Central memory CD8-positive, alpha-beta T cell (primary cell): ENCODE results near the gene TULP3.

Experiments
- ATAC-seq: fragments of 150-1000 bp; cut with Tn5 transposase; replicated peaks from 2 replicates; pipeline ENCODE4 v1.10.0; 2022; ENCODE audit warnings: mild to moderate bottlenecking, moderate FRiP score, moderate number of reproducible peaks; ENCODE audit not compliant: poor library complexity, severe bottlenecking; ENCODE audit errors: extremely low read depth
- DNase-seq, 2 donors: peaks; one replicate each; pipeline ENCODE4 v3.0.0; 2021; ENCODE audit warnings: low spot score in 2 of 2
- H3K27ac Mint-ChIP-seq: one replicate; pipeline ENCODE4 v1.8.0; 2022; ENCODE audit warnings: low read depth, mild to moderate bottlenecking, moderate library complexity, mixed read lengths
- H3K27me3 Mint-ChIP-seq: one replicate; pipeline ENCODE4 v1.8.0; 2022; ENCODE audit warnings: mixed read lengths
- H3K36me3 Mint-ChIP-seq: one replicate; pipeline ENCODE4 v1.8.0; 2022; ENCODE audit warnings: mild to moderate bottlenecking, moderate library complexity, mixed read lengths; ENCODE audit not compliant: insufficient read depth
- H3K4me1 Mint-ChIP-seq: one replicate; pipeline ENCODE4 v1.8.0; 2022; ENCODE audit warnings: mixed read lengths
- H3K4me3 Mint-ChIP-seq: one replicate; pipeline ENCODE4 v1.8.0; 2022; ENCODE audit warnings: mild to moderate bottlenecking, moderate library complexity, mixed read lengths
- H3K9me3 Mint-ChIP-seq: one replicate; pipeline ENCODE4 v1.8.0; 2022; ENCODE audit warnings: mixed read lengths

The TULP3 gene

DNA sequence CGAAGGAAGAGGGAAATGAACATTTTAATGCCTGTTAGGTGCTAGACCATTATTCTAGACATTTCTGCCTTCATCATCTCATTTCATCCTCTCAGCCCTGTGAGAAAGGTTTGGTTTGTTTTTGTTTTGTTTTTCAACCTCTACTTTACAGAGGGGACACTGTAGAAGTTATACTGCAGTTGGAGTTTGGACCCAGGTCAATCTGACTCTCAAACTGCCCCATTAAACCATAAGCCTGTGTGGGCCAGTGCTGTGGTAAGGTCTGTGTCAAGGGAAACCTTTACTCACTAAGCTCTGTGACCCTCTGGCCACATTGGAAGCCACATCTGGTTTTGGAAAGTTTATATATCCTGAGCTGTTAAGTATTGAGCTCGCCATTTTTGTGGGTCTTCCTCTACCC is 77.0 kb downstream of the TULP3 start:
- Mint-ChIP-seq H3K4me3 (no peak overlapping the region), H3K36me3 (no peaks in the 10 kb centered on the region), H3K27ac (no peak overlapping the region), H3K9me3 (no peaks in the 10 kb centered on the region), H3K4me1 (no peaks in the 10 kb centered on the region), H3K27me3 (peaks cover 62% of the 10 kb centered on the region)
- DNase-seq (no peak), ATAC-seq (no peak)

DNA sequence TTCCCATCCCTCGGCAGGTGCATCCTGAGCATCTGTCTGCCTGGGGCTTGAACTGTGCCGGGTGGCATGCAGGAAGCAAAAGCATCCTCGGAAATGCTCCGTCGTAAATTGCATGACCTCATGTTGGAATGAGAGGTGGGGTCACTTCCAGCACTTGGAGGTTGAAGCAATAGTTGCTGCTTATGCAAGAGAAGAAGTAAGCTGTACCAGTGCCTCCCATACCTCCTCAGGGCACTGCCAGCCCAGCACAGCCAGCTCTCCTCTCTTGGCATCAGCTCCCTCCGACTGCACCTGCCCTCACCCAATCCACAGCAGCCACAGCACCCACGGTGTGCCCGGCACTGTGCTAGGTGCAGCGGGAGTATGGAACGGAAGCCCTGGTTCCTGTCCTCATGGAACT is 80.1 kb downstream of the TULP3 start:
- DNase-seq (no peak), ATAC-seq (no peak)
- Mint-ChIP-seq H3K4me1 (no peaks in the 10 kb centered on the region), H3K27ac (no peak overlapping the region), H3K36me3 (no peaks in the 10 kb centered on the region), H3K9me3 (no peaks in the 10 kb centered on the region), H3K27me3 (peaks cover 47% of the 10 kb centered on the region), H3K4me3 (no peak overlapping the region)

- Mint-ChIP-seq H3K36me3 (no peaks in the 10 kb centered on the region), H3K27me3 (peaks cover 40% of the 10 kb centered on the region), H3K27ac (no peak overlapping the region), H3K4me3 (no peak overlapping the region), H3K4me1 (no peaks in the 10 kb centered on the region), H3K9me3 (no peaks in the 10 kb centered on the region)
- ATAC-seq: no peak
- DNase-seq: no peak
These were observed 82.9 kb downstream of the TULP3 start for GRCh38 chr12:2973566-2973965.

DNA sequence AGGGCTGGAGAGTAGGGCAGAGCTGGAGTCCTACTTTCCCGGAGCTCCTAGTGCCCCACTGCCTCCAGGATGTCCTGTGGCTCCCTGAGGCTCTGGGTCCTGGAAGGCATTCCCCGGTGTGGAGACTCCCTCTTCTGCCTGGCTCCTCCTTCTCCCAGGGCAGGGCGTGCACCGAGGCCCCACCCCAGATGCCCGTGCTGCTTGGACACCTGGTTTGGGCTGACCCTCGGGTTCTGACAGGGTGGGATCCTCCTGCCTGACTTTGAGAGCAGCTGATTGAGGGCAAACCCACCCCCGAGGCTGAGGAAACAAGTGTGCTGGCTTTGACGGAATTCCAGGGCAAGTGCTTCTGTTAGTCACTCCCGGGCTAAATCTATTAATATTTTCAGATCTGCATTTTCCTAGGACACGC is 83.9 kb downstream of the TULP3 start:
- DNase-seq (no peak), ATAC-seq (no peak)
- Mint-ChIP-seq H3K27ac (no peak overlapping the region), H3K4me3 (no peak overlapping the region), H3K36me3 (no peaks in the 10 kb centered on the region), H3K4me1 (no peaks in the 10 kb centered on the region), H3K9me3 (no peaks in the 10 kb centered on the region), H3K27me3 (peaks cover 37% of the 10 kb centered on the region)

- H3K4me3 Mint-ChIP-seq: no peak overlapping the region
- DNase-seq (no peak), ATAC-seq (no peak)
- H3K36me3 Mint-ChIP-seq: no peaks in the 10 kb centered on the region
- H3K9me3 Mint-ChIP-seq: no peaks in the 10 kb centered on the region
- H3K4me1 Mint-ChIP-seq: no peaks in the 10 kb centered on the region
- no peak overlapping the region for H3K27ac Mint-ChIP-seq
- peaks cover 24% of the 10 kb centered on the region for H3K27me3 Mint-ChIP-seq
These were observed 85.9 kb downstream of the TULP3 start for GRCh38 chr12:2976581-2976996.

DNA sequence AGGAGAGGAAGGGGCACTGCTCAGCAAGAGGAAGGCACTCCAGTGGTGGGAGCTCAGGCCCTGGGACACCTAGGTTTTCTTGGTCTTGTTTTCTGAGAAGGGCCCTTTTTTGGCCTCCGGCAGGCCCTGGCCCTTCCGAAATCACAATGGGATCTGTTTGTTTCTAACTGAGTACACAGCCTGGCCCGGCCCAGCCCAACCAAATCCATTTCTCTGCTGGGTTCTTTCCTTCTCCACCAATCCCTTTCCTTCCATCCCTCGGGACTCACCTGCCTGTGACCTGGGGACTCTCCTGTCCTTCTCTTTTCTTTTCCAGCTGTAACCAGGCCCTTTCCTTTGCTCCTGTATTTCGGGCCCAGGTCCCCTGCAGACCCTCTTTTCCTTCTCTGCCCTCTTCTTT is 87.1 kb downstream of the TULP3 start:
- H3K27me3 Mint-ChIP-seq: peaks cover 20% of the 10 kb centered on the region
- no peaks in the 10 kb centered on the region for H3K36me3 Mint-ChIP-seq
- no peaks in the 10 kb centered on the region for H3K4me1 Mint-ChIP-seq
- H3K9me3 Mint-ChIP-seq: no peaks in the 10 kb centered on the region
- H3K27ac Mint-ChIP-seq: no peak overlapping the region
- ATAC-seq (no peak), DNase-seq (no peak)
- no peak overlapping the region for H3K4me3 Mint-ChIP-seq

DNA sequence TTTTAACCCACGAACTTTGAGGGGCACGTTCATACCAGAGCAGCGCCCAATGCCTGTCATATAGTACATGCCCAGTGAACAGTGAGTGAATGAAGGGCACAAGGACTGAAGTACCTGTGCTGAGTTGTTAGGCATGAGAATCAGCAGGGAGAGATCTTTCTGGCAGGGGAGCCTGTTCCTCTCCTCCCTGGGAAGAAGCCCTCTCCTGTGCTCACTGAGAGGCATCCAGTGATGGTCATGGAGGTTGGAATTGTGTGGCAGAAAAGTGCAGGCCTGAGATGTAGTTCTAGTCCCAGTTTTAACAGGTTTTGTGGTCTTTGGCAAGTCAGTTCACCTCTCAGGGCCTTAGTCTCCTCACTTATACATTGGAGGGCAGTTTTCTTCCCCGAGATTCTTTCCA is 89.1 kb downstream of the TULP3 start:
- Mint-ChIP-seq H3K9me3 (no peaks in the 10 kb centered on the region), H3K4me3 (no peak overlapping the region), H3K4me1 (no peaks in the 10 kb centered on the region), H3K27ac (no peak overlapping the region), H3K36me3 (no peaks in the 10 kb centered on the region), H3K27me3 (peaks cover 23% of the 10 kb centered on the region)
- DNase-seq (no peak), ATAC-seq (no peak)

DNA sequence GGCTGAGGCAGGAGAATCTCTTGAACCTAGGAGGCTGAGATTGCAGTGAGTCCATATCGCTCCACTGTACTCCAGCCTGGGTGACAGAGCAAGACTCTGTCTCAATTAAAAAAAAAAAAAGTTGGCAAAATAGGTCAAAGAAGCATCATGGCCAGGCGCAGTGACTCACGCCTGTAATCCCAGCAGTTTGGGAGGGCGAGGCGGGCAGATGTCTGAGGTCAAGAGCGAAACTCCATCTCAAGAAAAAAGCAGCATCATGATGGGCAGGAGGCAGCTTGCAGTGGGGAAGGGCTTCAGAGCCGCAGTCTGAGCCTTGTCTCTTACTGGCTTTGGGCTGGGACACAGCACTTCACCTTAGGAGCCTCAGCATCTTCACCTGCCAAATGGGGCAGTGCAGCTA is 89.9 kb downstream of the TULP3 start:
- peaks cover 23% of the 10 kb centered on the region for H3K27me3 Mint-ChIP-seq
- no peak for ATAC-seq

GRCh38 chr12:2982361-2982760 is 91.7 kb downstream of the TULP3 start:
- no peak overlapping the region for H3K4me3 Mint-ChIP-seq

More for the DNA sequence above, 89.9 kb downstream of the TULP3 start:
- Mint-ChIP-seq H3K4me3 (no peak overlapping the region), H3K4me1 (no peaks in the 10 kb centered on the region), H3K36me3 (no peaks in the 10 kb centered on the region), H3K9me3 (no peaks in the 10 kb centered on the region), H3K27ac (no peak overlapping the region)
- DNase-seq: no peak

GRCh38 chr12:2984249-2984648 is 93.6 kb downstream of the TULP3 start:
- H3K9me3 Mint-ChIP-seq: no peaks in the 10 kb centered on the region
- no peak for DNase-seq
- ATAC-seq: no peak
- peaks cover 23% of the 10 kb centered on the region for H3K27me3 Mint-ChIP-seq
- no peak overlapping the region for H3K4me3 Mint-ChIP-seq
- H3K4me1 Mint-ChIP-seq: no peaks in the 10 kb centered on the region
- no peak overlapping the region for H3K27ac Mint-ChIP-seq
- no peaks in the 10 kb centered on the region for H3K36me3 Mint-ChIP-seq

More at GRCh38 chr12:2982361-2982760, 91.7 kb downstream of the TULP3 start:
- Mint-ChIP-seq H3K9me3 (no peaks in the 10 kb centered on the region), H3K36me3 (no peaks in the 10 kb centered on the region), H3K27me3 (peaks cover 23% of the 10 kb centered on the region), H3K4me1 (no peaks in the 10 kb centered on the region), H3K27ac (no peak overlapping the region)
- no peak for DNase-seq
- ATAC-seq: no peak

DNA sequence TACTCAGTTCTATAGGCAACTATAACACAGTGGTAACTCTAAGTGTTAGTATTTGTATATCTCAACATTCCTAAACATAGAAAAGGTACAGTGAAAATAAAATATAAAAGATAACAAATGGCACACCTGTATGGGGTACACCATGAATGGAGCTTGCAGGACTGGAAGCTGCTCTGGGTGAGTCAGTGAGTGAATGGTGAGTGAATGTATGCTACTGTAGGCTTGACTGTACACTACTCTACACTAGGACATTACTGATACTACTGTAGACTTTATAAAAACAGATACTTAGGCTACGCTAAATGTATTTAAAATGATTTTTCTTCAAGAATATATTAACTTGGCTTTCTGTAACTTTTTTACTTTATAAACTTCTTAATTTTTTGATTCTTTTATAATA is 94.0 kb downstream of the TULP3 start:
- H3K36me3 Mint-ChIP-seq: no peaks in the 10 kb centered on the region
- ATAC-seq (no peak), DNase-seq (no peak)
- peaks cover 18% of the 10 kb centered on the region for H3K27me3 Mint-ChIP-seq
- no peak overlapping the region for H3K27ac Mint-ChIP-seq
- H3K4me1 Mint-ChIP-seq: no peaks in the 10 kb centered on the region
- no peak overlapping the region for H3K4me3 Mint-ChIP-seq
- peaks cover 3% of the 10 kb centered on the region for H3K9me3 Mint-ChIP-seq

DNA sequence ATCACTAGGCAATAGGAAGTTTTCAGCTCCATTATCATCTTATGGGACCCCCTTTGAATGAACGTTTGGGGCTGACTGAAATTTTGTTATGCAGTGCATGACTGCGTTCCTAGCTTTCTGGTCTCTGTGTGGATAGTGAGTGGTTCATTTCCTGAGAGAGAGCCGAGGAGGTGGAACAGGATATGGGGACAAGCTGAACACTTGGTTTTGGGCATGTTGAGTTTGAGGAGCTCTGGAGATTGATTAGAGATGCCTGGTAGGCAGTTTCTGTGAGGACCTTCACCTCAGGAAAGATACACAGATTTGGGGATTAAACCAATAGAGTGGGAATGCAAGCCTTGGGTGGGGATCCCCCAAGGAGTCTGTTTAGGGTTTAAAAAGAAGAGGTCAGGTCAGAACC is 96.2 kb downstream of the TULP3 start:
- H3K9me3 Mint-ChIP-seq: peaks cover 7% of the 10 kb centered on the region
- no peak overlapping the region for H3K4me3 Mint-ChIP-seq
- H3K27me3 Mint-ChIP-seq: peaks cover 13% of the 10 kb centered on the region
- no peaks in the 10 kb centered on the region for H3K36me3 Mint-ChIP-seq
- no peaks in the 10 kb centered on the region for H3K4me1 Mint-ChIP-seq
- H3K27ac Mint-ChIP-seq: no peak overlapping the region
- no peak for DNase-seq
- ATAC-seq: no peak

DNA sequence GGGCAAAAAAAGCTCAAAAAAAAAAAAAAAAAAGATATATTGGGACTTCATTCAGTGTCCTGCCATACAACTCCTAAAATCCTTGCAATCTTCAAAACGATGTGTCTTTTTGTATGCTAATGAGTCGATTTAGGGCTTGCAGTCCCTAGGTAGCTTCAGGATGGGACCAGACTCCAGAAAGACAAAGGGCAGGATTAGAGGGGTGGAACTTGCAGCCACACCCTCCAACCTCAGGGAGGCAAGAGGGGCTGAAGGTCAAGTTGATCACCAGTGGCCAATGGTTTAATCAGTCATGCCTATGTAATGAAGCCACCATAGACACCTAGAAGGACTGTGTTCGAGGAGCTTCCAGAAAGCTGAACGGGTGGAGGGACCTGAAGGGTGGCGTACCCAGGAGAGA is 97.8 kb downstream of the TULP3 start:
- no peak overlapping the region for H3K4me3 Mint-ChIP-seq
- ATAC-seq: no peak
- H3K9me3 Mint-ChIP-seq: peaks cover 7% of the 10 kb centered on the region
- no peak for DNase-seq
- H3K27ac Mint-ChIP-seq: no peak overlapping the region
- no peaks in the 10 kb centered on the region for H3K36me3 Mint-ChIP-seq
- H3K4me1 Mint-ChIP-seq: no peaks in the 10 kb centered on the region
- peaks cover 21% of the 10 kb centered on the region for H3K27me3 Mint-ChIP-seq
